ENCODE data around the gene RDH13.

Gene RDH13

DNA sequence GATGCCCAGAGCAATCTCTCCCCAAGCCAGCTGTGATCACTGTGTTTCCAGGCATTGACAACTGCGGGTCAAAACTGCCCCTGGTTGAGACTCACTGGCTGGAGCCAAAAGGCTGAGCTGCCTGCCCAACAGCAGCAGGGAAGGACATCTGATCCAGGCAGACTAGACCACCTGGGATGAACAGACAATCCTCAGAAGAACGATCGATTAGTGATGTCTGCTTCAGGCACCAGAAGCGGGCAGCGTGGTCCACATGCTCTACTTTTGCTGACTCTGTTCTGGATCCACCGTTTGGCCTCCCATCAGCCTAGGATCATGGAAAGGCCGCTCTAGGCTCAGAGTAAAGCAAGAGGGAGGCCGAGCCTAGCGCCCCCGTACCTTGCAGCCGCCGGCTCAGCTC is 15.0 kb downstream of the RDH13 start:
- no peak overlapping the region for H3K27ac Mint-ChIP-seq
- H3K4me3 Mint-ChIP-seq, result no peak overlapping the region
- H3K27me3 Mint-ChIP-seq (ENCODE audit: low read depth), result no peaks in the 10 kb centered on the region
- H3K36me3 Mint-ChIP-seq (ENCODE audit: low read depth), result peaks cover 31% of the 10 kb centered on the region
- H3K4me1 Mint-ChIP-seq, result no peaks in the 10 kb centered on the region
- H3K9me3 Mint-ChIP-seq, result no peaks in the 10 kb centered on the region
- TF ChIP-seq CTCF (IDR thresholded peaks at IDR 0.05; ENCODE audit: unreplicated experiment in 3 of 3), result no peak

DNA sequence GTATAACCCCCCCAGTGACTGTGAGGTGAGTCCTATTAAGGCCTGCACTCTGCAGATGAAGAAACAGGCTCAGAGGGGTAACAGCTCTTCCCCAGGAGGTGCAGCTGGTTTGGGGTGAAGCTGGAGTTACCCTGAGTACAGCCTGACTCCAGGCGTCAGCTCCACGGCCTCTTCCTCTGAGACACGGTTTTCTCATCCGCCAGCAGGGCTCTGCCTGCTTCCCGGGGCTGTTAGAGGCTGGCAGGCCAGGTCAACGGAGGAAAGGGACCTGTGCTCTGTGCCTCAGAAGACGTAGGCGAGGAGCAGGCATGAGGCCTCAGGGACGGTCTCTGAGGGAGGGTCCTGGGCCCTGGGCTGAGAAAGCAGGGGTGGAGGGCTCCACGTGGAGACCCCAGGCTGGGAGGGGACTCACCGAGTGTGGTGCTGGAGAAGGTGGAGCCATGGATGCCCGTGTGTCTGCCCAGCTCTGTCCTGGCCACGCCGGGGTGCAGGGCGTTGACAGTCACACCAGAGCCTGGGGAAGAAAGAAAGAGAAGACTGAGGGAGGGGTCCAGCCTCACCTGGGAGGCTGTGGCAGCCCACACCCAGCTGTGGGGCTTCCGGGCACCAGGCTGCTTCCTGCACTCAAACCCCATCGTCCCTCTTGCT is 15.8 kb downstream of the RDH13 start:
- no peaks in the 10 kb centered on the region for H3K4me1 Mint-ChIP-seq
- H3K9me3 Mint-ChIP-seq, result no peaks in the 10 kb centered on the region
- H3K4me3 Mint-ChIP-seq, result no peak overlapping the region
- TF ChIP-seq CTCF (IDR thresholded peaks at IDR 0.05; ENCODE audit: unreplicated experiment in 3 of 3), result no peak
- H3K27ac Mint-ChIP-seq, result no peak overlapping the region
- no peaks in the 10 kb centered on the region for H3K27me3 Mint-ChIP-seq (ENCODE audit: low read depth)
- peaks cover 36% of the 10 kb centered on the region for H3K36me3 Mint-ChIP-seq (ENCODE audit: low read depth)

DNA sequence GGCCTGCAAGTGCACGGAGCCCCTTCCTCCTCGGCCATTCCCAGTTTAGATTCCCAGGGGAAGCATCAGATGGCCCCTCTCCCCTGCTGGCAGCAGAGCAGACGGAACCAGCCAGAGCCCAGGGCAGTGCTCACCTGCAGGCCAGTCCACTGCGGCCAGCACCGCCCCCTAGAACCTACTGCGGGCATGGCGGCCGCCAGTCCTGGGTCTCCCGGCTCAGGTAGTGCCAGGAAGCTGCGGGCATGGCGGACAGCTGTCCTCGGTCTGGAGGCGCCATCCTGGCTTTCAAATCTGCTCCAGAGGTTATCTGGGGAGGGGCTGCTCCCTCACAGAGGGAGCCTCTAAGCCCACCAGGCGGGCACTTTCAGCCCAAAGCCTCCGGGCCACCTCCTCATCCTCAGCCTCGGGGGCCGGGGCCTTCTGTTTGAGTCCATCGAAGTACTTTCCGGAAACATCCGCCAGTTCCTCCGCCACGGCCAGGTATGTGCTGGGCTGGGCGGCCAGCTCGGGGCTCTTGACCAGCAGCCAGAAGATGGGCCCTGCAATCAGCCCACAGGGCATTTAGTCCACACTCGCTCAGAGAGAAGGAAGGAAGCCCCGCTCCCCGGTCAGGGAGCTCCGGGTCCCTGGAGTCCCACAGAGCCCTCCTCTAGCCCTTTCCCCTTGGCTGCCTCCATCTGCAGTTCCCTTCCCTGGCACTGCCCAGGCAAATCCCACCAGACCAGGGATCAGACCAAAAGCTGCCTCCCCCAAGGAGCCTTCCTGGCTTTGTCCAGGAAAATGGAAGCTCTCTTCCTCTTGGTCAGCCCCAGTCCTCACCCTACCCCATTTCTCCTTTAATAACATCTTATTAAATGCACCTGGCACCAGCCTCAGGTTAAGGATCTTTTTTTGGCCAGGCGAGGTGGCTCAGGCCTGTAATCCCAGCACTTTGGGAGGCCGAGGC is 17.9 kb downstream of the RDH13 start:
- Mint-ChIP-seq H3K36me3 (ENCODE audit: low read depth) (peaks cover 33% of the 10 kb centered on the region), H3K27ac (no peak overlapping the region), H3K4me1 (no peaks in the 10 kb centered on the region), H3K4me3 (no peak overlapping the region), H3K27me3 (ENCODE audit: low read depth) (no peaks in the 10 kb centered on the region), H3K9me3 (no peaks in the 10 kb centered on the region)
- no peak for TF ChIP-seq CTCF (IDR thresholded peaks at IDR 0.05; ENCODE audit: unreplicated experiment in 3 of 3)

- Mint-ChIP-seq H3K36me3 (ENCODE audit: low read depth) (peaks cover 36% of the 10 kb centered on the region), H3K27ac (no peak overlapping the region), H3K4me3 (no peak overlapping the region), H3K4me1 (no peaks in the 10 kb centered on the region), H3K9me3 (no peaks in the 10 kb centered on the region), H3K27me3 (ENCODE audit: low read depth) (no peaks in the 10 kb centered on the region)
- TF ChIP-seq CTCF (IDR thresholded peaks at IDR 0.05; ENCODE audit: unreplicated experiment in 3 of 3), result no peak
Observed at GRCh38 chr19:55044286-55044685, 18.7 kb downstream of the RDH13 start.

DNA sequence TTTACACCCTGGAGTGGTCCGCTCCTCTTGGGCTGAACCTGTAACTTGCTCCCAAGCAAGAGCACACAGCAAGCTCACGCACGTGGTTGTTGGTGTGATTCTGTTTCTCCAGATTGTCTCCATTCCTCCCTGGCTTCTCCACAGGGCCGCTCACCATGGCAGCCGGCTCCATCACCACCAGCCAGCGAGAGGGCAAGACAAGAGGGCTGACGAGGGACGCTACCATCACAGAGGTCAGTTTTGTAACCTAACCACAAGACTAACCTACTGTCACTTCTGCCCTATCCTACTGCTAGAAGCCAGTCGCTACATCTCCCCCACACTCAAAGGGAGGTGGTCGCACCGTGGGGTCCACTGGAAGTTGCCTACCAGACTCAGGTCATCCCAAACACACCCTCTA is 20.3 kb downstream of the RDH13 start:
- no peak for TF ChIP-seq CTCF (IDR thresholded peaks at IDR 0.05; ENCODE audit: unreplicated experiment in 3 of 3)
- H3K4me1 Mint-ChIP-seq, result no peaks in the 10 kb centered on the region
- H3K9me3 Mint-ChIP-seq, result no peaks in the 10 kb centered on the region
- H3K27ac Mint-ChIP-seq, result no peak overlapping the region
- no peaks in the 10 kb centered on the region for H3K27me3 Mint-ChIP-seq (ENCODE audit: low read depth)
- peaks cover 26% of the 10 kb centered on the region for H3K36me3 Mint-ChIP-seq (ENCODE audit: low read depth)
- H3K4me3 Mint-ChIP-seq, result no peak overlapping the region
